Astrocyte (in vitro differentiated cells and primary cell): ENCODE data around the gene IMMP2L.

Experiments used
- CTCF ChIP-seq: IDR thresholded peaks from 2 replicates; pipeline ENCODE4 v1.5.1; 2011; ENCODE audit warnings: low read depth, mild to moderate bottlenecking, inconsistent platforms, low read length, moderate library complexity; ENCODE audit not compliant: insufficient read depth
- EZH2 ChIP-seq: IDR thresholded peaks from 2 replicates; pipeline ENCODE4 v1.6.1; 2012; ENCODE audit warnings: mild to moderate bottlenecking, low read length, inconsistent platforms; ENCODE audit not compliant: insufficient read depth

GRCh38 chr7:111085356-111085755 lies 476.9 kb downstream of the IMMP2L start:
- TF ChIP-seq CTCF, result no peak
- no peak for TF ChIP-seq EZH2
